ENCODE results near the gene CCL3.

DNA sequence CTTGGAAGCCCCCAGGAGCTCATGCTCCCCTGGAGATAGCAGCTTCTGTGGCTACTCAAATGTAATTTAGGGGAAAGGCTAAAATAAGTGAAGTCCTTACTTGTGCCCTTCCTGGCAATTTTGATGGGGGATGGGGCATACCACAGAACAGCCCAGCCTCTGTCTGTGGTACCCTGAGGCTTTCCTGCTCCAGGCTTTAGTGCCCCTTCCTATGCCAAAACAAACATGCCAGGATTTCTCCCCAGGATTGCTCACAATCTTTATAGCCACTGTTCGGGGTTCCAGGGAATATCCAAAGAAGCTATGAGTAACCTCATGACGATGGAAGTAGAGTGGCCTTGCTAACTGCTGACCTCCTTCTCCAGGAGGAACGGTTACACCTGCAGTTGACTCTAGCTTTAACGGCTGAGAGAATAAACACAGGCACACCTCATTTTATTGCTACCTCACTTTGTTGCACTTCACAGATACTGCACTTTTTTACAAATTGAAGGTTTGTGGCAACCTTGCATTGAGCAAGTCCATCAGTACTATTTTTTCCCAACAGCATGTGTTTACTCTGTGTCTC lies 38.6 kb upstream of the CCL3 start:
- no peak for TF ChIP-seq EP300 (IDR thresholded peaks at IDR 0.05)
- TF ChIP-seq CTCF (IDR thresholded peaks at IDR 0.05), result no peak
